Measurements from ENCODE around the gene MAVS. TPM values are rescaled to one million over a fixed set of nuclear protein-coding genes. Genes with fewer than 3 reads are reported as not detected.

Gene MAVS
- total and polyA plus RNA-seq, 9 of the 15 experiments (the other 6 are each of a cell fraction or from before 2014, with no cell fraction given), result 1.6 to 22.0 (median 11.3) TPM

DNA sequence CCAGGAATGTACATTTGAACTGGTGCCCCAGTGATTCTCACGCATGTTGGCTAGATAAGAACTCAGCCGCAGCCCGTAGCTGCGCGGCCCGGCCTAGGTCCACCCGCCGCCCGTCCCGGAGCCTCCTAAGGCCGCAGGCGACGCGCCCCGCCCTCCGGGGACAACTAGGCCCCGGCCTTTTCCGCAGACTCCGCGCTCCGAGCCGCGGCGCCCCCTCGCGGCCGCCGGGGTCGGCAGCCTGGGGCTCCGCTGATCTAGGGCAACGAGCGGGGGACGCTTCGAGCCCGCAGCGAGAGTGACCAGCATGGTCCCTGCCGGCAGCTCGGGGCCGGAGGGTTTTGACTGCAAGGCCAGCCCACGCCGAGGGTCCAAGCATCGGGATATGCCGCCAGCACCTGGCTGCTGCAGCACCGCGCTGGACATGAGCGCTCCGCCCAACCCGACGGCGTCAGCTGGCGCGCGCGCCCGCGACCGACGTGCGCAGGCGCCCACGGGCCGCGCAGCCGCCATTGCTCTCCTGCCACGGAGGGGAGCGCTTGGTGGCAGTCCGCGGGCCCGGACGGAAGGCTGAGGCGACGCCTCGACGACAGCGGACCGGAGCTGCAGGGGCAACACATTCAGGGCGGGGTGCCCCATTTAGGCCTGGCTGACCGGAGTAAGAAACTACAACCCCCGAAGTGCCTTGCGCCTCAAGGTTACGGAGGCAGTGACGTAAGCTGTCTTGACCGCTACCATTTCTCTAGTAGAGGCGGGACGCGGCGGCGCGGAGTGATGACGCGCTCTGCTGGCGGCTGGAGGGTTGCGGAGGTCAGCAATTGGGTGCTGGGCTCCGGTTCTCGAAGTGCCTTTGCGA, 26.4 kb upstream of the MAVS start, which contains the start of gene AP5S1 (continued):
- TF ChIP-seq, protein P1, sequence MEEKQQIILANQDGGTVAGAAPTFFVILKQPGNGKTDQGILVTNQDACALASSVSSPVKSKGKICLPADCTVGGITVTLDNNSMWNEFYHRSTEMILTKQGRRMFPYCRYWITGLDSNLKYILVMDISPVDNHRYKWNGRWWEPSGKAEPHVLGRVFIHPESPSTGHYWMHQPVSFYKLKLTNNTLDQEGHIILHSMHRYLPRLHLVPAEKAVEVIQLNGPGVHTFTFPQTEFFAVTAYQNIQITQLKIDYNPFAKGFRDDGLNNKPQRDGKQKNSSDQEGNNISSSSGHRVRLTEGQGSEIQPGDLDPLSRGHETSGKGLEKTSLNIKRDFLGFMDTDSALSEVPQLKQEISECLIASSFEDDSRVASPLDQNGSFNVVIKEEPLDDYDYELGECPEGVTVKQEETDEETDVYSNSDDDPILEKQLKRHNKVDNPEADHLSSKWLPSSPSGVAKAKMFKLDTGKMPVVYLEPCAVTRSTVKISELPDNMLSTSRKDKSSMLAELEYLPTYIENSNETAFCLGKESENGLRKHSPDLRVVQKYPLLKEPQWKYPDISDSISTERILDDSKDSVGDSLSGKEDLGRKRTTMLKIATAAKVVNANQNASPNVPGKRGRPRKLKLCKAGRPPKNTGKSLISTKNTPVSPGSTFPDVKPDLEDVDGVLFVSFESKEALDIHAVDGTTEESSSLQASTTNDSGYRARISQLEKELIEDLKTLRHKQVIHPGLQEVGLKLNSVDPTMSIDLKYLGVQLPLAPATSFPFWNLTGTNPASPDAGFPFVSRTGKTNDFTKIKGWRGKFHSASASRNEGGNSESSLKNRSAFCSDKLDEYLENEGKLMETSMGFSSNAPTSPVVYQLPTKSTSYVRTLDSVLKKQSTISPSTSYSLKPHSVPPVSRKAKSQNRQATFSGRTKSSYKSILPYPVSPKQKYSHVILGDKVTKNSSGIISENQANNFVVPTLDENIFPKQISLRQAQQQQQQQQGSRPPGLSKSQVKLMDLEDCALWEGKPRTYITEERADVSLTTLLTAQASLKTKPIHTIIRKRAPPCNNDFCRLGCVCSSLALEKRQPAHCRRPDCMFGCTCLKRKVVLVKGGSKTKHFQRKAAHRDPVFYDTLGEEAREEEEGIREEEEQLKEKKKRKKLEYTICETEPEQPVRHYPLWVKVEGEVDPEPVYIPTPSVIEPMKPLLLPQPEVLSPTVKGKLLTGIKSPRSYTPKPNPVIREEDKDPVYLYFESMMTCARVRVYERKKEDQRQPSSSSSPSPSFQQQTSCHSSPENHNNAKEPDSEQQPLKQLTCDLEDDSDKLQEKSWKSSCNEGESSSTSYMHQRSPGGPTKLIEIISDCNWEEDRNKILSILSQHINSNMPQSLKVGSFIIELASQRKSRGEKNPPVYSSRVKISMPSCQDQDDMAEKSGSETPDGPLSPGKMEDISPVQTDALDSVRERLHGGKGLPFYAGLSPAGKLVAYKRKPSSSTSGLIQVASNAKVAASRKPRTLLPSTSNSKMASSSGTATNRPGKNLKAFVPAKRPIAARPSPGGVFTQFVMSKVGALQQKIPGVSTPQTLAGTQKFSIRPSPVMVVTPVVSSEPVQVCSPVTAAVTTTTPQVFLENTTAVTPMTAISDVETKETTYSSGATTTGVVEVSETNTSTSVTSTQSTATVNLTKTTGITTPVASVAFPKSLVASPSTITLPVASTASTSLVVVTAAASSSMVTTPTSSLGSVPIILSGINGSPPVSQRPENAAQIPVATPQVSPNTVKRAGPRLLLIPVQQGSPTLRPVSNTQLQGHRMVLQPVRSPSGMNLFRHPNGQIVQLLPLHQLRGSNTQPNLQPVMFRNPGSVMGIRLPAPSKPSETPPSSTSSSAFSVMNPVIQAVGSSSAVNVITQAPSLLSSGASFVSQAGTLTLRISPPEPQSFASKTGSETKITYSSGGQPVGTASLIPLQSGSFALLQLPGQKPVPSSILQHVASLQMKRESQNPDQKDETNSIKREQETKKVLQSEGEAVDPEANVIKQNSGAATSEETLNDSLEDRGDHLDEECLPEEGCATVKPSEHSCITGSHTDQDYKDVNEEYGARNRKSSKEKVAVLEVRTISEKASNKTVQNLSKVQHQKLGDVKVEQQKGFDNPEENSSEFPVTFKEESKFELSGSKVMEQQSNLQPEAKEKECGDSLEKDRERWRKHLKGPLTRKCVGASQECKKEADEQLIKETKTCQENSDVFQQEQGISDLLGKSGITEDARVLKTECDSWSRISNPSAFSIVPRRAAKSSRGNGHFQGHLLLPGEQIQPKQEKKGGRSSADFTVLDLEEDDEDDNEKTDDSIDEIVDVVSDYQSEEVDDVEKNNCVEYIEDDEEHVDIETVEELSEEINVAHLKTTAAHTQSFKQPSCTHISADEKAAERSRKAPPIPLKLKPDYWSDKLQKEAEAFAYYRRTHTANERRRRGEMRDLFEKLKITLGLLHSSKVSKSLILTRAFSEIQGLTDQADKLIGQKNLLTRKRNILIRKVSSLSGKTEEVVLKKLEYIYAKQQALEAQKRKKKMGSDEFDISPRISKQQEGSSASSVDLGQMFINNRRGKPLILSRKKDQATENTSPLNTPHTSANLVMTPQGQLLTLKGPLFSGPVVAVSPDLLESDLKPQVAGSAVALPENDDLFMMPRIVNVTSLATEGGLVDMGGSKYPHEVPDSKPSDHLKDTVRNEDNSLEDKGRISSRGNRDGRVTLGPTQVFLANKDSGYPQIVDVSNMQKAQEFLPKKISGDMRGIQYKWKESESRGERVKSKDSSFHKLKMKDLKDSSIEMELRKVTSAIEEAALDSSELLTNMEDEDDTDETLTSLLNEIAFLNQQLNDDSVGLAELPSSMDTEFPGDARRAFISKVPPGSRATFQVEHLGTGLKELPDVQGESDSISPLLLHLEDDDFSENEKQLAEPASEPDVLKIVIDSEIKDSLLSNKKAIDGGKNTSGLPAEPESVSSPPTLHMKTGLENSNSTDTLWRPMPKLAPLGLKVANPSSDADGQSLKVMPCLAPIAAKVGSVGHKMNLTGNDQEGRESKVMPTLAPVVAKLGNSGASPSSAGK (IDR thresholded peaks at IDR 0.05), result no peak; the same call in 1 of the 2 replicates
- TF ChIP-seq PCBP1 (IDR thresholded peaks at IDR 0.05; ENCODE audit: low read depth, low read length, poor library complexity, severe bottlenecking) (no peak), RFX1 (IDR thresholded peaks at IDR 0.05) (no peak), FOXK1 (CRISPR knock-in tag; IDR thresholded peaks at IDR 0.05; ENCODE audit: borderline replicate concordance) (peak; percentile 76; the same call in 1 of the 2 replicates), SMARCA5 (IDR thresholded peaks at IDR 0.05) (no peak), PPARD (CRISPR knock-in tag; IDR thresholded peaks at IDR 0.05) (no peak), ZNF766 (CRISPR knock-in tag; conservative IDR thresholded peaks at IDR 0.05) (peak; percentile 84), ZNF583 (CRISPR knock-in tag; IDR thresholded peaks at IDR 0.05) (no peak)
- TF ChIP-seq, protein P2, sequence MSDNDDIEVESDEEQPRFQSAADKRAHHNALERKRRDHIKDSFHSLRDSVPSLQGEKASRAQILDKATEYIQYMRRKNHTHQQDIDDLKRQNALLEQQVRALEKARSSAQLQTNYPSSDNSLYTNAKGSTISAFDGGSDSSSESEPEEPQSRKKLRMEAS (CRISPR knock-in tag; IDR thresholded peaks at IDR 0.05), result peak; percentile 85
